ENCODE results near the gene DHRS7. TPM values are rescaled to one million over a fixed set of nuclear protein-coding genes. Genes with fewer than 3 reads are reported as not detected.

Gene DHRS7
- 39.7 and 59.3 TPM in 2 replicates for total RNA-seq (2014; rRNA removed; shearing (Covaris generic))

GRCh38 chr14:60164712-60165546, at the start of gene DHRS7:
TSS of gene DHRS7 (minus strand) at chr14:60165398. CDS start at chr14:60165309, 89 bp downstream.
- peak; percentile 84 for DNase-seq (ENCODE audit: low spot score)
- in situ Hi-C loops (cut with HindIII; ENCODE audit: low sequenced_read_pairs), result no loop called here

GRCh38 chr14:60214415-60215126, 49.4 kb upstream of the DHRS7 start:
- no peak for DNase-seq (ENCODE audit: low spot score)
- in situ Hi-C loops (cut with HindIII; ENCODE audit: low sequenced_read_pairs), result no loop called here

- in situ Hi-C loops (cut with HindIII; ENCODE audit: low sequenced_read_pairs), result no loop called here
- DNase-seq (ENCODE audit: low spot score), result no peak
These were observed 48.8 kb upstream of the DHRS7 start for GRCh38 chr14:60214003-60214402.

- no peak for DNase-seq (ENCODE audit: low spot score)
- in situ Hi-C loops (cut with HindIII; ENCODE audit: low sequenced_read_pairs), result no loop called here
These were observed 47.5 kb upstream of the DHRS7 start for GRCh38 chr14:60212503-60213371.

- in situ Hi-C loops (cut with HindIII; ENCODE audit: low sequenced_read_pairs), result no loop called here
These were observed 46.0 kb upstream of the DHRS7 start for GRCh38 chr14:60211153-60211552.

GRCh38 chr14:60210703-60211102, 45.5 kb upstream of the DHRS7 start:
- no peak for DNase-seq (ENCODE audit: low spot score)
- in situ Hi-C loops (cut with HindIII; ENCODE audit: low sequenced_read_pairs), result no loop called here

More at GRCh38 chr14:60211153-60211552, 46.0 kb upstream of the DHRS7 start:
- DNase-seq (ENCODE audit: low spot score), result no peak

GRCh38 chr14:60206837-60207533, 41.8 kb upstream of the DHRS7 start:
- no peak for DNase-seq (ENCODE audit: low spot score)
- in situ Hi-C loops (cut with HindIII; ENCODE audit: low sequenced_read_pairs), result no loop called here

- in situ Hi-C loops (cut with HindIII; ENCODE audit: low sequenced_read_pairs), result no loop called here
- no peak for DNase-seq (ENCODE audit: low spot score)
These were observed 41.1 kb upstream of the DHRS7 start for GRCh38 chr14:60206249-60206670.

GRCh38 chr14:60204843-60205774, 39.9 kb upstream of the DHRS7 start:
- in situ Hi-C loops (cut with HindIII; ENCODE audit: low sequenced_read_pairs), result no loop called here
- DNase-seq (ENCODE audit: low spot score), result no peak

- no peak for DNase-seq (ENCODE audit: low spot score)
- in situ Hi-C loops (cut with HindIII; ENCODE audit: low sequenced_read_pairs), result no loop called here
These were observed 39.1 kb upstream of the DHRS7 start for GRCh38 chr14:60204104-60204842.

GRCh38 chr14:60199321-60199720, 34.1 kb upstream of the DHRS7 start:
- DNase-seq (ENCODE audit: low spot score), result no peak
- in situ Hi-C loops (cut with HindIII; ENCODE audit: low sequenced_read_pairs), result no loop called here

GRCh38 chr14:60197629-60198303, 32.6 kb upstream of the DHRS7 start:
- no peak for DNase-seq (ENCODE audit: low spot score)
- in situ Hi-C loops (cut with HindIII; ENCODE audit: low sequenced_read_pairs), result no loop called here

- no peak for DNase-seq (ENCODE audit: low spot score)
- in situ Hi-C loops (cut with HindIII; ENCODE audit: low sequenced_read_pairs), result no loop called here
These were observed 31.1 kb upstream of the DHRS7 start for GRCh38 chr14:60196291-60196690.

- in situ Hi-C loops (cut with HindIII; ENCODE audit: low sequenced_read_pairs), result no loop called here
These were observed 30.1 kb upstream of the DHRS7 start for GRCh38 chr14:60195179-60195810.

GRCh38 chr14:60189923-60190840, 25.0 kb upstream of the DHRS7 start:
- in situ Hi-C loops (cut with HindIII; ENCODE audit: low sequenced_read_pairs), result no loop called here
- peak; percentile 68 for DNase-seq (ENCODE audit: low spot score)

More at GRCh38 chr14:60195179-60195810, 30.1 kb upstream of the DHRS7 start:
- DNase-seq (ENCODE audit: low spot score), result no peak
